ENCODE measurements around the gene FGD3. TPM values are rescaled to one million over a fixed set of nuclear protein-coding genes. Genes with fewer than 3 reads are reported as not detected.
"Not testable (repeated sequence)": the region's sequence is repeated elsewhere in the genome, so short reads cannot be mapped to it uniquely, and the experiment has no call there.

Gene FGD3
- not detected for polyA plus RNA-seq (2013, experiment 1 of 2; ENCODE audit: insufficient read length)
- polyA plus RNA-seq (2013, experiment 2 of 2; ENCODE audit: insufficient read length): not detected

- DNase-seq: peak; percentile 19
These were observed at the start of gene FGD3 for GRCh38 chr9:92947268-92948037. Gene FGD3, plus strand, starts transcription at chr9:92947523. Its CDS starts 28,734 bp downstream, at chr9:92976257.

GRCh38 chr9:92905137-92905536, 42.2 kb upstream of the FGD3 start:
- DNase-seq: not testable (repeated sequence)

- no peak for DNase-seq
These were observed 35.5 kb upstream of the FGD3 start for GRCh38 chr9:92911511-92912475.

- no peak for DNase-seq
These were observed 30.0 kb upstream of the FGD3 start for GRCh38 chr9:92917176-92917800.

- DNase-seq: peak; percentile 40
These were observed 26.9 kb upstream of the FGD3 start for GRCh38 chr9:92920437-92920836.

DNA sequence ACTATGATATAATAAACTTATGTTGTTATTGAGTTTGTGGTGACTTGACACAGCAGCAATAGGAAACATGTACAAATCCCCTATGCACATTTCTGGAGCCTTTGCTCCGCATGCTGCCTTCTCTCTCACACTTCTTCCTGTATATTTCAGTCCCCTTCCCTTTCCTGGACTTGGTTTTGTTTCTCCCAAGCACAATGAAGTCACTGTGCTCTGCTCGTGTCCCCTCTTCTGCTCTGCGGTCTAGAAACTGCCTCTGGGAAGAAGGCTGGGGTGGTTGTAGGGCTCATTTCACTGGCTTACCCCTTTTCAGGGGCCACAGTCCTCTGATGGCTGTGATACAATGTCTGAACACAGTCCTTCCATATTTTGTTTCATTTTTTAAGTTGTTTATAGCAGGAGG, 15.7 kb upstream of the FGD3 start:
- DNase-seq: no peak

GRCh38 chr9:92934321-92934720, 13.0 kb upstream of the FGD3 start:
- no peak for DNase-seq

- DNase-seq: no peak
These were observed 9.3 kb upstream of the FGD3 start for GRCh38 chr9:92938025-92938424.

- DNase-seq: no peak
These were observed 5.5 kb upstream of the FGD3 start for GRCh38 chr9:92941861-92942260.

DNA sequence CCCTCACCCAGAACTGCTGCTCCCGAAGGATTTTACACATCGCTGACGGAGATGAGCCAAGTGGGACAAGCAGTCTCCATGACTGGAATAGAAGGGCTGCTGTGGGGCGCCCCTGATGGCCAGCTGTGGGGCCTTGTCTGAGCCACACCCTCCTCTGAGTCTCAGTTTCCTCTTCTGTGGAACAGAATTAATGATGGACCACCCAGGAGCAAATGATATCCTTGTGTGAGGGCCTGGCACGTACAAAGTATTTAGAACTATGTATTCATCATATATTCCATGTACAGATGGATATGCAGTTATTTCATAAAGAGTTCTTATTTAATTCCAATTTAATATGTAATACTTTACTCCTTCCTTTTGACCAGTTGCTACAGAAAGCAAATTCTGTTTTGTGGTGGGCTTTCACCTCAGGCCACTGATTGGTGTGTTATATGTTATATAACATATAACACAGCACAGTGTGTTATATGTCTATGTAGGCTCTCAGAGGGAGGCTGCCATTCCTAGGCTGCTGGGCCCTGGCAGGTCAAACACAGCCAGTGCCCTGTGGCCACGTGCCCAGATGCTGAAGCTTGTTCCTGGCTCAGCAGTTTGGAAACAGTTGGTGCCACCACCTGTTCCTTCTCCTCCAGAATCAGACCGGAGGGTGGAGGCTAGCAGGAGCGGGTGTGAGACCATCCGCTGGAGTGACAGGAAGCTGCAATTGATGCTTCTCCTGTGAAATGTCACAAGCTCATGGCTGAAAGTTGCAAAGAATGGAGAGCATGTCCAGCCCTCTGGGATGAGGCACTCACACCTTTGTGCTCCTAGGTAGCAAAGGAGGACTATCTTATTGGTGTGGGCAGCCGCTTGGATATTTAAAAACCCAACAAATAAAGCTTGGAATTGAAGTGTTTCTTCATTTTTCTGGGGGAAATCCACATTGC, 4.4 kb upstream of the FGD3 start:
- DNase-seq: no peak

- no peak for DNase-seq
These were observed 2.4 kb upstream of the FGD3 start for GRCh38 chr9:92944921-92945320.

DNA sequence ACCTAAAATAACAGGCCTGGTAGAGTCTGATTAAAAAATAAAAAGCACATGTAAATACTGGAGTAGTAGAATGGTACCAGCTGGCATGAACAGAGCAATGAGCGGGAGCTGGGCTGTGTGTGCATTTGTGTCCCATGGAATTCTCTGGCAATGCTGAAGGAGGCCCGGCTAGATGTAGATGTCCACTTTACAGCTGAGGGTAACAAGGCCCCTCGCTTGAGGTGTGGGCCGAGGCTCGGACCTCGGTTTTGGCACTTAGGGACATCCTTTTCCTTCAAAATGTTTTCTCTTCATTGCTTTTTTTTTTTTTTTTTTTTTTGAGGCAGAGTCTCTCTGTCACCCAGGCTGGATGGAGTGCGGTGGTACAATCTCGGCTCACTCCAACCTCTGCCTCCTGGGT, 1.5 kb upstream of the FGD3 start:
- DNase-seq: no peak

DNA sequence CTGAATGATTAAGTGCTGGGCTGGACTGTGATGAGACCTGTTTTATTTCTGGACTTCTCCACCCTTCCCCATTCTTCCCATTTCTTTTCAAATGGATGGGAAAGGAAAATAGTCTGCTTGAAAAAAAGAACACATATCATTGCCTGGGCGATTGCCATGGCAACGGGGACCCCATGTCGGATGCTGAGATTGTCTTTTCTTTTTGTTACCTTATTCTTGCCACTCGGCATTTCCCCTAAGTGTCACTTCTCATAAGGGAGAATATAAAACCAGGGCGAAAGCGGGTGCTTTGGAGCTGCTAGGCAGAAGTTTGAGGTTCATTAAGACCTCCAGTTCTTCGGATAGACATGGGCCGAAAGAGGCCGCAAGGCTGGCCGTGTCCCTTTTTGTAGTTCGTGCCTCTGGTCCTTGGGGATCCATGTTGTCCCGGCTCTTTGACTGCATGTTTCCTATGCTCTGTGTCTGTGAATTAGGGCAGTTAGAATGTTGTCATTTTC, 763 bp downstream of the FGD3 start:
- DNase-seq: no peak

- DNase-seq: no peak
These were observed 1.3 kb downstream of the FGD3 start for GRCh38 chr9:92948632-92949031.

GRCh38 chr9:92949266-92949982, 2.1 kb downstream of the FGD3 start:
- no peak for DNase-seq

DNA sequence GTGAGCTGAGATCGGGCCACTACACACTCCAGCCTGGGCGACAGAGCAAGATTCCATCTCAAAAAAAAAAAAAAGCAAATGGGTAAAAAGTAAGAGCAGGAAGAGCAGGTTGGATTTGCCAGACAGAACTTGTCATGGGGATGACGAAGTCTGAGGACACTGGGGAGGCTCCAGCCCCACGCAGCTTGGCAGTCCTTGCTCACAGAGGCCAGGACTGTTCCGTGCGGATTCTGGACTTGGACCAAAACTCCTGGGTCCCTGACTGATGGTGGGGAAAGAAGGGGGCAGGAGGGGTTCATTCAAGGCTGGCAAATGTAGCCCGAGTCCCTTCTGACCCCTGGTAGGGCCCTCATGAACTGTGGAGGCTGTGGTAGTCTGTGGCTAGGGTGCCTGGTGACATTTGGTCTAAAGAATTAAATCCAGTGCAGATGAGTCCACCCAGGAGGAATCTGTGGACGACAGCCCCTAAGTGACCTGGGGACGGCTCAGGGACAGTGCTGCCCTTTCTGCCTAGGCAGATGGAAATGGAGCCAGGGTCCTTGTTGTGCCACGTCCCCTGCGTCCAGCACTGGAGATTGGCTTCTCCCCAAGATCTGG, 3.1 kb downstream of the FGD3 start:
- no peak for DNase-seq

DNA sequence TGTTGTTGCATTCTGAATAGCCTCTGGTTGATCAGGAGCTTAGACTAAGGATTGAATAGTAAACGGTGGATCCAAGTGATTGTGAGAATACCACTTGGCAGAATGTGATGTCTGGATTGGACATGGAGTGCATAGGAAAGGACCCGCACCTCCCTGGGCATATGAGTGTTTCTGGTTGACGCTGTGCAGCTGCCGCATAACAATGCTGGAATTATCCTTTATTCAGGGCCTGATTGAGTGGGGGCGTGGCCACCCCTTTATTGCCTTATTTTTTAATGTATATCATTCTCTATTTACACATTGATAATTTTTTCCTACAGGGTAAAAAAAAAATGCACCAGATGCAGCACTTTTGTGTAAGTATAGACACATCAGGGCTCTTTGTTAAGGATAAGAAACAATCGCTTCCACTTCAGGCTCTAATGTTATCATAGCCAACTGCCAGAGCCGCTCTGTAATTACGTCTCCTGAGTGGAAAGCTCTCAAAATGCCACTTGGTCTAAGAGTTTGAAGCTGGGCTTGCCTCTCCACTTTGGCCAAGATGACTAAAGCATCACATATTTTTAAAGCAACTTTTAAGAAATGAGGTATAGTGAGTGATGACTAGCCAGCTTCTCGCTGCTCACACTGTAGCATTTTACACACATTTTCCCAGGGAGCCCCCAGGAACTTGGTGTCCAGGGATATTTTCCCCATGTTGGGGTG, 5.7 kb downstream of the FGD3 start:
- peak; percentile 44 for DNase-seq

DNA sequence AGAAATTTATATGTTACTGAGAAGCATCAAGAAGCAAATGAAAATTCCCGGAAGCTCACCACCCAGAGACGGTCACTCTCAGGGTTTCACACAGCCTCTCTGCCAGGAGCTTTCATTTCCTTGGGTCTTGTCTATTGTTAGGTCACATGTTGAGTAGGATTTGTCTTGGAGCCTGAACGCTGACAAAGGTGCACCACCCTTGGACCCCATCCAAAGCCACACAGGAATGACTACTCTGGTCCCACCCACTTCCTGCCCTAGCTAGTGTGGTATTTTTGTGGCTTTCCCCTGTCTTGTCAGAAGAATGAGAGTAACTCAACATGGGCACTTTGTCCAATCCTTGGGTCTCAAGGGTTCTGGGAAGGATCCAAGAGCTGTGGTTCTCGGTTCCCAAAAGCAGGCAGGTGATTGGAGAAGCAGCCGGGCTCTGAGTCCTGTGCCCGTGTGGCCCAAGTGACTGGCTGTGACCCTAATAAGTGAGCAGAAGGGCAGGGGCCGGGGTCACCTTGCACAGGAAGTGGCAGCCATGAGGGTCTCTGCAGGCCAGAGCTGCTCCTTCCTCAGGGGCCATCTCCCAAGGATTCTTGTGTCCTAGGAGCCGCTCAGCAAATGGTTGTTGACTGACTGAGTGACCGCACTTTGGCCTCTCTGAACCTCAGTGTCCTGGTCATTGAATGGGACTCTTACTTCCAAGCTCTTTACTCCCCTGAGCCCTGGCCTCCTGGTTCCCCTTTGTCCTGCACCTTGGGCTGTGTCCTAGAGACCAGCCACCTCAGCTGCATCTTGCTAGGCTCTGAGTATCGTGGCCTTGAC, 6.9 kb downstream of the FGD3 start:
- DNase-seq: peak; percentile 71

- no peak for DNase-seq
These were observed 7.6 kb downstream of the FGD3 start for GRCh38 chr9:92954886-92955285.

Data from fibroblast of skin of back (primary cell).